NCI-H1417 (cell line): Measurements from ENCODE around the gene FSTL3.

Experiments used
- DNase-seq, 3 experiments: peaks; one replicate each; lab custom pipeline; 2025; lab: John Stamatoyannopoulos, UW

Gene FSTL3

DNA sequence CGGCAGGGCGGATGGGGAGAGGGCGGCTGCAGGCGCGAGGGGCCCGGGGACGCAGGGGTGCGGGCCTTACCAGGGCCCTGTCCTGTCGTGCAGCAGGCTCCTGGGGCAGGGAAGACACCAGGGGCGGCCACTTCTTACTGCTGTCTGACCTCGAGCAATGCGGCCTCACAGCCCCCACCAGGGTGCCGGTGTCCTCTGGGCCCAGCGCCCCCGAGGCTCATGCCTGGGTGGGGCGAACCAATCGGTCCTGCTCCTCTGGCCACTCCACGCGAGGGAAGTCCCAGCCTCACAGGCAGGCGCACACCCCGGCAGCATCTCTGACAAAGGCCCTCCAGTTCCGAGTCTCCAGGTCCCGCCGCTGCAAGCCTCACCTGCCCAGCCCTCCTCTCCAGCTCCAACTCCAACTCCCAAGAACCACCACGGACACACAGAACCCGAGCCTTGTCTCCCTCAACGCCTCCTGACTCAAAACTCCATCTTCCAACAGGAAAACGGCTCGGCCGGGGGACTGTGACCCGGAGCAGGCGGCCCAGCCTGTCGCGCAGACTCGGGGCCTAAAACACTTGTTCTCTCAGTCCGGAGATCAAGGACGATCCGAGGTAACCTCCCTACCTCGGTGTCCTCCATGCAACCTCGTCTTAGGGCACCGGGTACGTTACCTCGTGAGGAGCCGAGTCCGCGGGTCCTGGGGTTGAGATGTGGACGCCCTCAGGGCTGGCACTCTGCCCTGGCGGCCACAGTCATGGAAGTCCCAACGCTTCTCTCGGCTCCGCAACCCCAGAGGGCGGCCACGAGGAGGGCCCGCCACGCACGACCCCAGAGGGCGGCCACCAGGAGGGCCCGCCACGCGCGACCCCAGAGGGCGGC is 30.0 kb upstream of the FSTL3 start:
- DNase-seq: no peak

DNA sequence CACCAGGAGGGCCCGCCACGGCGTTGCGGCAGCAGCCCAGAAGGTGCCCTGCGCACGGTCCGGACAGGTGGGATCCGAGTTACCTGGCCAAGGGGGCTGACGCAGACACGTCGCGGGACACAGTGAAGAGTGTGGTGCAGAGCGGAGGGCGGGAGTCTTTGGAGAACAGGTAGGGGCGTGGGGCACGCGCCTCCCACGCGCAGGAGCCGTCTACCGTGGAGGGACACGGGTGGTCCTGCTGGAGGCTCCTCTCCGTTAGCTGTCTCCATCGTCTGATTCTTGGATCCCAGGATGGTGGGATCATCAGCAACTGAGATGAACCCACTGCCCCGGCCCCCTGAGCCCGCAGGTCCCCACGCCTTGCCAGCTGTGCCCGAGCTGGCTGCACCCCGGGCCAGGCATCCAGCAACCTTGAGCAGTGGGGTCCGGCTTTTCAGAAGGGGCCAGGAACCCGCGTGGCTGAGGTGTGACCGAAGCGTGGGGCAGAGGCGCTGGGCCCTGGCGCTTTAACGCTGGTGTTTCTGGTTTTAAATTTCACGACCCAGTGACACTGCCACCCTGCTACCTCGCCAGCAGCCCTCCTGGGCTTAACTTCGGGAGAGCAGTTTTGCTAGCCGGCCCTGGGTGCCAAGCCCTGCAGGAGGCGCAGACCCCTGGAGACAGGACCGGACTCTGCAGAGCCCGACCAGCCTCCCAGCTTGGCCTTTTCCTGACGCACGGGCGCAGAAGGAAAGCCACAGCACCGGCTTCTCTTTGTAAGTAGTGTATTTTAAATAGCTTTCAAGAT is 29.2 kb upstream of the FSTL3 start:
- no peak for DNase-seq

GRCh38 chr19:647566-648284 is 28.5 kb upstream of the FSTL3 start:
- no peak for DNase-seq

DNA sequence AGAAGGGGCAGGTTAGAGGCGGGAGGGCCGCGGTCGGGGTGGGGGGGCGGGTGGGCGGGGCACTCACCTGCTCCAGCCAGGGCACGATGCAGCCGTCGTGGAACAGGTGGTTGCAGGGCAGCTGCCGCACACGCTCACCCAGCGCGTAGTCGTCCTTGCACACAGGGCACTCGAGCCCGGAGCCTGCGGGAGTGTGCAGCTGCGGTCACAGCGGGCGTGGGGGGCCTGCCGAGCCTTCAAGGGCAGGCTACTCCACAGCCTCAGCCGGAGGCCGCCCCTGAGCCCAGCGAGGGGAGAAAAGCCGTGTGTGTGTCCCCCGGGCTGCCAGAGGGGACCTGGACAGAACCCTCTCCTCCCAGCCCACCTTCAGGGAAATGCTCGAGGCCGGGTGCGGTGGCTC is 27.9 kb upstream of the FSTL3 start:
- no peak for DNase-seq

DNA sequence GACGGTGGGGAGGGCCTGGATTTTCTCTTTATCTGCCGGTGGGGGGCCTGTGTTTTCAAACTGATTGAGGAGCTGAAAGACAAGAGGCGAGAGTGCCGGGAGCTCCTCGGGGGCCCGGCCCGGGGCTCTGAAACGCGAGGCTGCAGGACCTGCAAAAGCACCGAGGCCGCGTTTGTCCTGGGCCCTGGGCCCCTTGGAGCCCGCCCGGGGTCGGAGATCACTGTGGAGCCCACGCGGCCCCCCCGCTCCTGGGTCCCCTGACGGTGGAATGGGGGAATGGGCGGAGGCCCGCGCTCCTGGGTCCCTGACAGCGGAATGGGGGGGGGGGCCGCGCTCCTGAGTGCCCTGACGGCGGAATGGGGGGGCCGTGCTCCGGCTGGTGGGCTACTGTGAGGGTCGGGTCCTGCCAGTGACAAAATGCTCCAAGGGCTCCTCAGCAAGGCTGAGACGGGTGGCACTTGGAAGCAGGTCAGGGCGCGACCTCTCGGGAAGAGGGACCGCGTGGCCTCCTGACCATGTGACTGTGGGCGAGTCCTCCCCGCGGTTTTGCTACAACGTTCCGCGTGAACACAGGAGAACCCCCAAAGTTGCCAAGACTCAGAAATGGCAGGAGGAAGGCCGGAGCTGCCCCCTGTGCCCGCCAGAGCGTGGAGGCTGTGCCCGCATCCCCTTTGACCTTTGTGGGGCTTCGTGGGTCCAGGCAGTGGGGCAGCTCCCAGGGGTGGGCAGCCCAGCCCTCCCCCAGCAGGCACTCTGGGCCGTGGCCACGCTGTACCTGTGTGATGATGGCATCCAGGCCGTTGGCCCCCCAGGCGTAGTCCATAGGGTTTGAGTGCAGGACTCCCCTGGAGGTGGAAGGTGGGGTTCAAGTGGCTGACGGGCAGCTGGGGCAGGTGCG is 27.0 kb upstream of the FSTL3 start:
- DNase-seq: no peak

DNA sequence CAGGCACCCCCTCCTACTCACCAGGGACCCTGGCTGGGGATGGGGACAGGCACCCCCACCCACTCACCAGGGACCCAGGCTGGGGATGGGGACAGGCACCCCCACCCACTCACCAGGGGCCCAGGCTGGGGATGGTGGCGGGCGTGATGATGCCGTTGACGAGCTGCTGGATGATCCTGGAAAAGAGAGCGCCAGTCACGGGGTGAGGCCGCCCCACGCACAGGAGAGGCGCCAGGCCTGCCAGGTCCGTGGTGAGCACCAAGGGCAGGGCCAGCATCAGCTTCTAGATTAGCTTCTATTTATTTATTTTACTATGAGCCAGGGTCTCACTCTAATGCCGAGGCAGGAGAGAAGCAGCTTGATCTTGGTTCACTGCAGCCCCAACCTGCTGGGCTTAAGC is 26.1 kb upstream of the FSTL3 start:
- DNase-seq: no peak

GRCh38 chr19:651114-651818 is 24.9 kb upstream of the FSTL3 start:
- DNase-seq: no peak

DNA sequence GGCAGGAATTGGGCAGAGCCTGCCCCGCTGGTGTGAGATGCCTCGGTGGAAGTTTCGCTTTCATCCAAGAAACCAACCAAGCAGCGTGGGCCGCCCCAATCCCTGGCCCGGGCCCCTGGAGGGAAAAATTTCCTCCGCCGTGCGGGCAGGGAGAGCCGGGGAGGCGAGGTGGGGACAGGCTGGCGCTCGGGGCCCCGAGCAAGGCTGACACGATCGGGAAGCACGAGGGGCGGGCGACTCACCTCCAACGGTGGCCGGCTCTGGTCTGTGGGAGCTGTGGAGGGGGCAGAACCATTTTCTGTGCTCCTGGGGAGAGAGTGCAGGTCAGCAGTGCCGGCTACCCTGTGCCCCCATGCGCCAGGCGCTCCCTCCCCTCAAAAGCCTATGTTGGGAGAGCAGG is 24.2 kb upstream of the FSTL3 start:
- DNase-seq: no peak

- no peak for DNase-seq
These were observed 23.5 kb upstream of the FSTL3 start for GRCh38 chr19:652467-653389.

DNA sequence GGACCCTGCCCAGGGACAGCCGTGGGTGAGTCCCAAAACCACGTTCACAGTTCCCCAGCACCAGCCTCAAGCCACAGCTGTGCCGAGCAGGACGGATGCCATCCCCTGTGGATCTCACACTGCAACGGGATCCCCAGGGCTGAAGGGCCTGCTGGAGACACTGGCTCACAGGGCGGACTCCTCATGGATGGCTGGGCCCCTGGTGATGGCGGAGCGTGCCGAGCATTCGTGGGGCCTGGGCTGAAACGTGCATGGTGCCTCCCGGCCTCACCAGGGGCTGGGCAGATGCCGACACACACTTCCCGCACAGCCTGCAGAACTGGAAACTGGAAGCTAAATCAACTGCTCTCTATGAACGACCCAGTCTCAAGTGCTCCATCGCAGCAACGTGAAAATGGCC is 22.8 kb upstream of the FSTL3 start:
- no peak for DNase-seq

DNA sequence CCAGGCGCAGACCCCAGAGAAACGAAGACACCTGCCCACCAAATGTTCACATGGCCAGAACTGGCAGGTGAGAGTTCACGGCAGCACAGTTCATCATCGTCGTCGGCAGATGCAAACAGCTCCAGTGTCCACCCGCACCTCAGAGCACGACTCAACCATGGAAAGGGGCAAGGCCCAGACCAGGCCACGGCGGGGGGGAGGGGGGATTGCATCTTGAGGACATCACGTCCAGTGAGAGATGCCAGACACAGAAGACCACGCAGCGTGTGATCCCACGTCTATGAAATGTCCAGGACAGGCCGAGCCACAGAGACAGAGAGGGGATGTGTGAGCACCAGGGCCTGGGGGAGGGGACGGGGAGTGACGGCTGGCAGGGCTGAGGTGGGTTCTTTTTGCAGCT is 20.5 kb upstream of the FSTL3 start:
- no peak for DNase-seq

DNA sequence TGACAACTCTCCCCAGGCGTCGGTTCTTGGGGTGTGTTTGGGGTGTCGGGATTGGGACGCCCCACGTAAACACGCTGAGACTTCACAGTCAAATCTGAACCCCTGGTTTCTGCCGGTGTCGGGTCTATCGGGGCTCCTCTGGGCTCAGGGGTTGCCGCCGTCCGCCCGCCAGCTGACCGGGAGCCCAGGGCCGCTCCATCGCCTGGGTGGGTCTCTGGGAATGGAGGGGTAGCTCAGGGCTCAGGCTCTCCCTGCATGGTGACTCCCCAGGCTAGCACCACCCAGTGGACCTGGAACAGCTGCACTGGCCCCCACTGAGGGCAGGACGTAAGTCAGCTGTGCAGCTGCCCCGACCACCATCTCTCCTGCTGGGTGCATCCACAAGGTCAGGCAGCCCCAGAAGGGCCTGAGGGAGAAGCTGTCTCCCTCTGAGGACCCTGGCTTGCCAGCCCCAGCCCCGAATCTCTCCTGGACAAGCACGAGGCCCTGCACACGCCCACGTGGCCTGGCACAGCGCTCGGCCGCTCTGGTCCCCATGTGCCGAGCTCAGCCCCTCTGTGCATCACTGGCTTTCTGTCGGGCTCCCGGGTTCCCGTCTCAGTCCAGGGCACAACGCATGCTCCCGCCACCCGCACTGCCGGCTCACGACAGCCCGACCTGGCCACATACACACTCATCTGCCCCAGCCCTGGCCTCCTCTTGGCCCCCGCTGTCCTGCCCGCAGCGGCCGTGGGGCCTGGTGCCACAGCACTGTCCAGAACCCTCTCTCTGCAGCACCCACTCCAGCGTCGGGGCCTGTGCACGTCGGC is 19.2 kb upstream of the FSTL3 start:
- no peak for DNase-seq

GRCh38 chr19:657611-658010 is 18.6 kb upstream of the FSTL3 start:
- no peak for DNase-seq

- DNase-seq: no peak
These were observed 17.9 kb upstream of the FSTL3 start for GRCh38 chr19:658059-658839.

DNA sequence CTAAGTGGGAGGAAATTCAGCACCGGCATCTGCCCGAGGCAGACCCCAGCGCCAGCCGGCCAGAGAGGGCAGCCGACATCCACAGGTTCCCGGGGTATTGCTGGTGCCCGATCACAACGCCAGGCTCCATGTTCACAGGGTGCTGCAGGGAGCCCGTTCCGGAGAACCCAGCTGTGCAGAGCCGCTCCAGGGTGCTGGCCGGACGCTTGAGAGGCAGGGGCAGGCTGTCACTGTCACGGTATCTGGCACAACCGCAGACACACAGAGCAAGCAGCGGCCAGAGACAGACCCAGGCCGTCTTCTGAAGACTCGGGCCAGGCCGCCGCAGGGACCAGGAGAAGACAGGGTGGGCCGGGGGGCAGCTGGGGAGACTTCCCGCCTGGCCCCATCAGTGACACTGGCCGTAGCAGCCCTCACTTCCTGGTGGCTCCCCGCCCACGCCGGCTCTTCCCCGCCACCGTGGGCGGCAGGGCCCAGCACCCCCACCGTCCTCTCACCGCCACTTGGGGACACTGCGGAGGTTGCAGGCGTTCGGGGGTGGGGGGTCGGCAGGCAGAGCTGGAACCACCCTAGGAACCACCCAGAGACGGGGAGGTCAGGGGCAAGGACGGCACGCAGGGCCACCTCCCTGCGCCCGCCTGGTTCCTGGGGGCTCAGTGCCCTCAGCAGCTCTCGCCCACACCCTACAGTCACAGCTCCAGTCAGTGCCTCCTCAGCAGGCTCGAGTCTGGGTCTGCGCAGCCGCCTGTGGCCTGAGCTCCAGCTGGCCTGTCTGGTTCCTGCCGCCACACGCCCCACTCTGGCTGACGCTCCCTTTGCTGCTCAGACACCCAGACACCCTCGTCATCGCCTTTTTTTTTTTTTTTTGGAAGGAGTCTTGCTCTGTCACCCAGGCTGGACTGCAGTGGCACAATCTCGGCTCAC is 17.0 kb upstream of the FSTL3 start:
- DNase-seq: no peak

DNA sequence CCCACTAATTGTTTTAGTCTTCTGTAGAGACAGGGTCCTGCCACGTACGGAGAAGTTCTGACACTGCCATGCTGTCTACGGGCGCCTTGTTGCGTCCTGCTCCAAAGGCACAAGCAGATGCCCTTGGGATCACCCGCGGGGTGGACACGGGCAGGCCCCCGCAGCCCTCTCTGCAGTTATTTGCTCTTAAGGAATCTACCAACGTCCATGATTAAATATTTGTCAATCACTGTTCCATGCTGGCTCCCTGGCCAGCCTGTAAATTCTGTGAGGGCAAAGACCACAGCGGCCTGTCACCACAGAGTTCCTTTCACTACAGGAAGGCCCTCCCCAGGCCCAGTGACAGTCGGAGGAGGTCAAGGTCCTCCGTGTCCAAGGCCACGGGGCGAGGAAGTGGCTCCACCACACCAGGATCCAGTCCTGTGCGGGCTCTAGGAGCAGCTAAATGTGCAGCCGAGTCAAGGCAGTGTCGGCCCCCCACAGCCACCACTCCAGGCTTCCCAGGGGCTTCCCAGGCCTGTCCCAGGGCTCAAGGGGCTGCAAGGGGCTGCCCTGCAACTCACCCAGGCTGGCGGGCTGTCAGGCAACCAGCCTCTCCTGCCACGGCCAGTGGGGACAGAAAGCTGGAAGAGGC is 15.3 kb upstream of the FSTL3 start:
- no peak for DNase-seq
